Coronary artery (tissue), 2 donors: ENCODE measurements around the gene AMPH.
"Not testable (repeated sequence)": the region's sequence is repeated elsewhere in the genome, so short reads cannot be mapped to it uniquely, and the experiment has no call there.

Source experiments
- DNase-seq: peaks from one replicate; pipeline ENCODE4 v3.0.0-alpha.2; 2017; ENCODE audit warnings: low spot score
- H3K27ac ChIP-seq, 2 donors: fragments of 200-600 bp; sonication (generic); one replicate each; pipeline ENCODE4 v1.5.1; 2016 to 2019
- H3K4me3 ChIP-seq: fragments of 200-600 bp; sonication (generic); 2 replicates; pipeline ENCODE4 v1.5.1; 2016; ENCODE audit warnings: mild to moderate bottlenecking, moderate library complexity
- TF ChIP-seq, protein P1 (sequence below): fragments of 200-600 bp; sonication (generic); IDR thresholded peaks from one replicate; pipeline ENCODE4 v1.5.1; 2019; ENCODE audit warnings: antibody characterized with exemption

The AMPH gene

GRCh38 chr7:38411404-38411803, 219.8 kb downstream of the AMPH start:
- TF ChIP-seq, protein P1, sequence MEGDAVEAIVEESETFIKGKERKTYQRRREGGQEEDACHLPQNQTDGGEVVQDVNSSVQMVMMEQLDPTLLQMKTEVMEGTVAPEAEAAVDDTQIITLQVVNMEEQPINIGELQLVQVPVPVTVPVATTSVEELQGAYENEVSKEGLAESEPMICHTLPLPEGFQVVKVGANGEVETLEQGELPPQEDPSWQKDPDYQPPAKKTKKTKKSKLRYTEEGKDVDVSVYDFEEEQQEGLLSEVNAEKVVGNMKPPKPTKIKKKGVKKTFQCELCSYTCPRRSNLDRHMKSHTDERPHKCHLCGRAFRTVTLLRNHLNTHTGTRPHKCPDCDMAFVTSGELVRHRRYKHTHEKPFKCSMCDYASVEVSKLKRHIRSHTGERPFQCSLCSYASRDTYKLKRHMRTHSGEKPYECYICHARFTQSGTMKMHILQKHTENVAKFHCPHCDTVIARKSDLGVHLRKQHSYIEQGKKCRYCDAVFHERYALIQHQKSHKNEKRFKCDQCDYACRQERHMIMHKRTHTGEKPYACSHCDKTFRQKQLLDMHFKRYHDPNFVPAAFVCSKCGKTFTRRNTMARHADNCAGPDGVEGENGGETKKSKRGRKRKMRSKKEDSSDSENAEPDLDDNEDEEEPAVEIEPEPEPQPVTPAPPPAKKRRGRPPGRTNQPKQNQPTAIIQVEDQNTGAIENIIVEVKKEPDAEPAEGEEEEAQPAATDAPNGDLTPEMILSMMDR, result no peak
- Histone ChIP-seq H3K27ac (no peak overlapping the region), H3K4me3 (no peak overlapping the region)
- DNase-seq, result no peak

GRCh38 chr7:38410056-38410455, 221.1 kb downstream of the AMPH start:
- TF ChIP-seq, protein P1, result no peak
- H3K27ac ChIP-seq, result no peak overlapping the region
- no peak for DNase-seq
- H3K4me3 ChIP-seq, result no peak overlapping the region

- no peak for DNase-seq
- no peak overlapping the region for H3K4me3 ChIP-seq
- H3K27ac ChIP-seq, result no peak overlapping the region
- TF ChIP-seq, protein P1, result no peak
Observed at GRCh38 chr7:38409531-38409930, 221.6 kb downstream of the AMPH start.

DNA sequence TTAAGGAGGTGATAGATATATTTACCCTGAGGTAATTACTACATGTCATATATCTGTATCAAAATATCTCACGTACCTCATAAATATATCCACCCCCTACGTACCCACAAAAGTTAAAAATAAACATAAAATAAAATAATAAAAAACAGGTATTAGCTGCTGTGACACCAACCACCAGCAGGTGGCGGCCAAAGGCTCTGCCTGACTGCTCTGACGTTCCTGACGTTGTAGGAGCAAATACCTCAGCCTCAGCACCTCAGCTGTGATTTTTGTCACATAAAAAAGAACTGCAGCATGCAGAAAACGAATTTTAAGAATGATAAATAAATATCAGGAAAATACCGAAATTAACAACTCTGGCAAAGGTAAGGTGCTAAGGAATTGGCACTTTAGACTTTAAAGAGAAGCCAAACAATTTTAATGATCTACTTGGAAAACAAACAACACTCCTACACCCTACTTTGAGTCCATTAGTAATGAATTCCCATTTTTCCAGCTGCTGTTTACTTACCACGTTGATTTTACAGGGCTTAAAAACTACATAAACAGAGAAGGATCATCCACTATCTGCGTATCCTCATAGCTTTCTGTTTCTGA, 232.3 kb downstream of the AMPH start:
- no peak for DNase-seq

DNA sequence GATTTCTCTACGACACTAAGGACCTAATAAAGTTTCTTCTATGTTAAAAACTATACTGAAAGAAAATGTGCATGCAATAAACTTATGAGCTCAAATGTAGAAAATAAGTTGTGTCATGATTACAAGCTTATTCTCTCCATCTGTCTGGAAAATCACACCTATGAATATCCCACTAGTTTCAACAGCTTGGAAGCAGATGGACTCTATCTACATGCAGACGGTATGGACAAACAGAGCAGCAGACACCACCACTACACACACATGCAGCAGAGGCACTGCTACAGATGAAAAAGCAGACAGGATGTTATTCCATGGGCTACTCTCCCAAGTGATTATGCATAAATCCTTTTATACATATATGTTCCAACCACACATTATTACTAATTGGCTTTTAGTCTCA, 234.3 kb downstream of the AMPH start:
- no peak for DNase-seq

More for the DNA sequence above, 232.3 kb downstream of the AMPH start:
- Histone ChIP-seq H3K4me3 (no peak overlapping the region), H3K27ac (no peak overlapping the region)
- TF ChIP-seq, protein P1, result peak; percentile 69

DNA sequence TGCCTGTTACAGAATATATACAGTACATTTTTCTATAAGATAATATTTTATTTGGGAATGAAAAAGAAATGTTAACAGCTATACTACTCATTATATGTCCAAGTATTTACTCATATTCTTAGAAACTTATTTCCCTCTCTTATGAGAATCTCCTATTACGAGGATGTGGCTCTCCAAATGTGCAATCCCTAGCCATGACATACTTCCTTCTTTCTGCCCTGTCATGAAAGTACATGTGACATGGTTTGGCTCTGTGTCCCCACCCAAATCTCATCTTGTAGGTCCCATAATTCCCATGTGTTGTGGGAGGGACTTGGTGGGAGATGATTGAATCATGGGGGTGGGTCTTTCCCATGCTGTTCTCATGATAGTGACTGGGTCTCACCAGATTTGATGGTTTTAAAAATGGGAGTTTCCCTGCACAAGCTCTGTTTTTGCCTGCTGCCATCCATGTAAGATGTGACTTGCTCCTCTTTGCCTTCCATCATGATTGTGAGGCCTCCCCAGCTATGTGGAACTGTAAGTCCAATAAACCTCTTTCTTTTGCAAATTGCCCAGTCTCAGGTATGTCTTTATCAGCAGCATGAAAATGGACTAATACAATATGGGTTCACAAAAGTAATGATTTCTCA, 235.1 kb downstream of the AMPH start:
- not testable (repeated sequence) for H3K4me3 ChIP-seq, DNase-seq, H3K27ac ChIP-seq

More for the DNA sequence above, 234.3 kb downstream of the AMPH start:
- TF ChIP-seq, protein P1, result no peak
- no peak overlapping the region for H3K27ac ChIP-seq
- no peak overlapping the region for H3K4me3 ChIP-seq

- TF ChIP-seq, protein P1, result no peak
- H3K27ac ChIP-seq, result no peak overlapping the region
- DNase-seq, result no peak
- no peak overlapping the region for H3K4me3 ChIP-seq
Observed at GRCh38 chr7:38394660-38395059, 236.5 kb downstream of the AMPH start.
